Adipose tissue (tissue), 3 donors: ENCODE results near the gene SEC22A. TPM values are rescaled to one million over a fixed set of nuclear protein-coding genes. Genes with fewer than 3 reads are reported as not detected.

ENCODE experiments used
- H3K27ac ChIP-seq: one replicate; pipeline ENCODE4 v1.5.1; 2013; ENCODE audit warnings: low read depth, low read length
- WGBS, 3 donors: extraction: QIAGEN DNeasy Blood & Tissue Kit; methylation state at CpG; one replicate each; pipeline ENCODE4 v1.1.7; 2013; 5-methylcytosine and 5-hydroxymethylcytosine counted together
- polyA plus RNA-seq, 3 donors: library from polyadenylated mRNA; stranded (reverse); fragments of 200-250 nt; gene quantifications; one replicate each; pipeline ENCODE4 v1.2.3, GENCODE V29; 2013
- donor health status: healthy with polysubstance abuse.
- donor health status: Bipolar disorder and iron deficiency.
- donor health status: healthy.

SEC22A gene
- polyA plus RNA-seq, 3 donors: 5.5 to 8.7 (median 6.1) TPM

DNA sequence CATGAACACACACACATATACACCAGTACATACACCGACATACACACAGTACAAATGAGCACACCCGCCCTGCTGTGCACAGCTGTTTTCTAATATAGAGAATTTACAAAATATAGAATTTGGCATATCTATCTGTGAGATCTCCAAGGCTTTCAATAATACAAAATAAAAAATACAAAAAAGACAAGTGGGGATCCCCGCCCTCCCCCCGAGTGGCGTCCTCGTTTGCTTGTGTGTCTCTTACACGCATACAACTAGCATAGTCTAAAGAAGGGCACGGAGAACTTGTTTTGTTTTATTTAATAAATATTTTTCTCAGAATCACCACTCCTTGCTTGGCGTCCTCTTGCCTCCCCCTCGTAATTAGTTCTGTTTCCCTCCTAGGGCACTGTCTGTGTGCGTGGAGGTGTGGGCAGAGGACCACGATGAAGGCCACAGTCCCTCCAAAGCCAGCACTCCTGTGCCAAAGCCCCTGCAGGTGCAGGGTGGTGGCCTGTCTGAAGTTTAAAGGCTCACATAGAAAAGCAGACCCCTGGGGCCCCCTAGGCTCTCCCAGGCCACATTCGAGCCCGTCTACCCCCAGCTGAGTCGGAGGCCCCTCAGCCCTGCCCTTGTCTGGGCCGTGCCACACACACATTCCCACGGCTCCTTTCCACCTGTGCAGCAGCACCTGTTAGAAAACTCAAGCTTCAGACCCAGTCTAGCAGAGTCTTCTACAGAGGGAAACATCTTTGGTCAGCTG is 82.1 kb downstream of the SEC22A start:
- H3K27ac ChIP-seq: no peak overlapping the region
- 77 to 90% (median 89%) methylated on average over 17 of the region's 17 CpGs for WGBS, 3 donors

DNA sequence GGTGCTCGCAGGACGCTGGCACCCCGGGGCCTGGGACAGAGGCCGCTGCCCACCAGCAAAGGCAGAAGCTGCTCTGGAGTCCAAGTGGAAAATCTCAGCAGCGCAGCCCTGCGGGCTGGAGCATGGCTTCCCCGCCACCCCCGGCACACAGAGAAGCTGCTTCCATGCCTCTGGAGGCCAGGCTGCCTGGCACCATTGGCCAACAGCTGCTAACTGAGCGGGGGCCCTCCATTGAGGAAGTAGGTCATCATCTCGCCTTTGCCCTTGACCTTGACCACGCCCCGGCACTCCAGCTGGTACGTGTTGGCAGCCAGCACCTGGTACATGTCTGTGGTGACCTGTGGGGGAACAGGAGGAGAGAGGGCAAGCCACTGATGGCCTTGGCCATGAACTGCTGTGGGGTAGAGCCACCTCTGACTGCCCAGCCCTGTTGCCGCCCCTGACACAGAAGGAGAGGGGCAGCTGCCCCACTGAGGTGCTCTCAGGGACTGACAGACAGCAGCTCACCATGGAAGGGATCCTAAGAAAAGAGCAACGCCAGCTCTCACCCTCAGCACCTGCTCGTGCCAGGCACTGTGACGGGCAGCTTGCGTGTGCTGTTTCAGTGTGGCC is 82.8 kb downstream of the SEC22A start:
- no peak overlapping the region for H3K27ac ChIP-seq
- WGBS, 3 donors: 76 to 89% (median 83%) methylated on average over 18 of the region's 18 CpGs

DNA sequence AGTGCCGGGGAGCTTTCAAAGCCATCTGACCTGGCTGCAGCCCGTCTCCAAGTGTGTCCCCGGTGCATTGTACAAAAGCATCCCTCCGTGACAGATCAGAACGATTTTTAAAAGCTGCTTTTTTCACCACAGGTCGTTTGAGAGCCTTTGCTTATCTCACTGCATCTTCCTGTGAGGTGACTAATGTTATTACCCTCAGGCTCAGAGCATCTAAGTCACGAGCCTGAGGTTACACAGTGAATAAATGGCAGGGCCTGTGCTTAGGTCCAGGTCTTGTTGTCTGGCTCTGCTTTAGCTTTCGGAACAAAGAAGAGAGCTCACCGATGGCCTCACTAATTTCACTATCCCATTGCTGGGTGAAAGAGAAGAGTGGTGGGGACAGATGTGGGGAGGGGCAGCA is 83.3 kb downstream of the SEC22A start:
- no peak overlapping the region for H3K27ac ChIP-seq
- WGBS, 3 donors: 76 to 77% (median 76%) methylated on average over 9 of the region's 9 CpGs

- WGBS, 3 donors: 87 to 91% (median 89%) methylated on average over 4 of the region's 4 CpGs
- no peak overlapping the region for H3K27ac ChIP-seq
Observed at GRCh38 chr3:123285479-123285878, 83.7 kb downstream of the SEC22A start.

- H3K27ac ChIP-seq: no peak overlapping the region
- WGBS, 3 donors: 62 to 83% (median 80%) methylated on average over 4 of the region's 4 CpGs
Observed at GRCh38 chr3:123285931-123286307, 84.2 kb downstream of the SEC22A start.

- WGBS, 3 donors: 78 to 83% (median 80%) methylated on average over 16 of the region's 16 CpGs
- no peak overlapping the region for H3K27ac ChIP-seq
Observed at GRCh38 chr3:123286308-123287023, 84.7 kb downstream of the SEC22A start.

DNA sequence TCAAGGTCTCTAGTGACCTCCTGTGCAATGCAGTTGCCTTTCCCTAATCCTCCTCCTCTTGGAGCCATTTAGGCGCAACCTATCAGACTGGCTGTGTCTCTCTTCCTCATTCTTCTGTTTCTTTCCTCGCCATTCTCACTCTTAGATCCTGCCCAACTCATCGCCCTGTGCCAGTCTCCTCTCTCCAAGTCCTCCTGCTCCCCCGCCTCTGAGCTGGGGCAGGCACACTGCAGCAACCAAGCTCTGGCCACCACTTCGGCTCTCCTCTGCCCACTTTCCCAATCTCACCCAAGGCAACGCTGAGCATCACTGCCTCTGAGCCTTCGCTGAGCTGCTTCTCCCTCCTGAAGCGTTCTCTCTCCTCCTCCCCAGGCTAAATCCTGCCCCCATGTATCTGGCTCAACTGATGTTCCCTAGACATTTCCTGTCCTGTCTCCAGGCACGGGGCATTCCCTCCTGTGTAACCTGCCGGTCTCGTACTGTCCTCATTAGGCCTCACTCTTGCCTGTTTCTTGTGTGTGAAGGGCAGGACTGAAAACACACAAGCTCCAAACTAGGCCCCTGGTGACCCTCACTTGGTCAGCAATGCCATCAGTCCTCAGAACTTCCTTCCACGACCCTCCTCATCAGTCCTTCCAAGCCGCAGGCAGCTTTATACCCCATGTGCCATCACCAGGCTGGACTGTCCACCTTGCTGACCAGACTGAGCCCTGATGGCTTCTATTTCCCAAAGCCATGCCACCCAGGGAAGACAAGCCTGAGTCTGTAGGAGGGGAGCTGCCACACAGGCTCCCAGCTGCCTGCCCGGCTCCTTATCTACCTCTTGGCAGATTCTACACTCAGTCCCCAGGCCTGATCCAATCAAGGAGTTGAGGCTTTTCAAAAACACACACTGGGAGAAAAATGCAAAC is 85.6 kb downstream of the SEC22A start:
- H3K27ac ChIP-seq: no peak overlapping the region
- 90 to 91% (median 90%) methylated on average over 14 of the region's 14 CpGs for WGBS, 3 donors

DNA sequence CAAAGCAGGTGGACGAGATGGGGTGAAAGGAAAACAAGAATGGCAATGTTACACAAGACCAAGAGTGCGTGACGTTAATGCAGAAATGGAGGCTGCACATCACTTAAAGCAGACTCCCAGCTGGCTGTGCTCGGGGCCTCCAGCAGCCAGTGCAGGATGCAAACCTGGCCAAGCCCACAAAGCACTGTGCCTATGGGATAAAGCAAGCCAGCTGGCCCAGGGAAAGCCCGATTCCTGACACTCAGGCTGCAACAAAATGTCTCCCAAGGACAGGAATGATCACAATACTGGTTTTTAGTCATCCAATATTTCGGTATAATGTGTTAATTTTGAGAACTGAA is 86.2 kb downstream of the SEC22A start:
- no peak overlapping the region for H3K27ac ChIP-seq
- 80 to 84% (median 82%) methylated on average over 6 of the region's 6 CpGs for WGBS, 3 donors

DNA sequence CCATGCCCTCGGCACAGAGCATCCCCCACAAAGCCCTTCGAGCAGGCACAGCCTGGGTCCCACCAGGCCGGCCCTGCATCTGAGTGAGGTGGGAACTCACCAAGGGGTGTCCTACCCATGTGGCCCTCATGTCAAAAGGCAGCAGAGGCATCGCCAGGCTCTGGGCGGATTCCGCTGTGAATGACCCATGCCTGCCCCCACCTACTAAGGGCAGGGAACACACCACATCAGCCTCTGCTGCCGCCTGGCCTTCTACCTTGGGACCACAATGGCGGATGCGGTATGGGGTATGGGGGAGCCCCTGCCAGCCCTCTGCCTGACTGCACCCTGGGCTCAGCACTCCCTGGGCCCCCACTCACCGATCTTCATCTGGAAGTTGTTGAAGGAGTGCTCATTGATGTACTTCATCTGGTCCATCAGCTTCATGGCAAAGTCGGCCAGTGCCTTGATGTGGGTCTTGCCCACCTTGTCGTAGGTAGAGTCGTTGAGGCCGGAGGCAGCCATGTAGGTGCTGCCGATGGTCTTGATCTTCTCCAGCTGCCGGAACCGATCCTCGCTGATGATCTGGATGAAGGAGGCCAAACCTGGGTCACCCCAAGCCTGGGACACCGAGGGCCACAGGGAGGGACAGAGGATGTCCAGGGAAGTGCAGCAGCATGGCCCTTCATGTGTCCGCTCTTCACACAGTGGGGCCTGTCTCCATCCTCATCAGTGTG is 87.8 kb downstream of the SEC22A start:
- WGBS, 3 donors: 94 to 96% (median 95%) methylated on average over 20 of the region's 20 CpGs
- H3K27ac ChIP-seq: no peak overlapping the region

- H3K27ac ChIP-seq: no peak overlapping the region
- 85 to 92% (median 85%) methylated on average over 13 of the region's 13 CpGs for WGBS, 3 donors
Observed at GRCh38 chr3:123290107-123290930, 88.6 kb downstream of the SEC22A start.

GRCh38 chr3:123290962-123291361 is 89.2 kb downstream of the SEC22A start:
- WGBS, 3 donors: 90 to 92% (median 90%) methylated on average over 23 of the region's 23 CpGs
- H3K27ac ChIP-seq: no peak overlapping the region

DNA sequence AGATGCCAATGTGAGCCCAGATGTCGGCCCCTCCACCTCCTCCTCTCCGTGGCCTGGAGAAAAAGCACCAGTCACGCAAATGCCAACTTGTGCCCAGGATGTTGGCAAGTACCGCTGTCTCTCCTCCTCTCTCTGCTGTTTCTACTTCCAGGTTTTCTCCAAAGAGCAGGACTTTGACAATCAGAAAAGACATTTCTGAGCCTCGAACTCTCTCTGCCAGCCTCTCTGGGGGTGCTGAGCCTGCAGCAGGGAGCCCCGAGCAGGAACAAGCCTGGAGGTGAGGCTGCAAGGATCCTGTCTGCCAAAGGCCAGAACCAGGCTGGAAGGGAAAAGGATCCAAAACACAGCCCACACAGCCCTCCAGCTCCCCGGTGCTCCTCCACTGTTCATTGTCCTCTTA is 89.7 kb downstream of the SEC22A start:
- no peak overlapping the region for H3K27ac ChIP-seq
- WGBS, 3 donors: 76 to 88% (median 78%) methylated on average over 7 of the region's 7 CpGs

DNA sequence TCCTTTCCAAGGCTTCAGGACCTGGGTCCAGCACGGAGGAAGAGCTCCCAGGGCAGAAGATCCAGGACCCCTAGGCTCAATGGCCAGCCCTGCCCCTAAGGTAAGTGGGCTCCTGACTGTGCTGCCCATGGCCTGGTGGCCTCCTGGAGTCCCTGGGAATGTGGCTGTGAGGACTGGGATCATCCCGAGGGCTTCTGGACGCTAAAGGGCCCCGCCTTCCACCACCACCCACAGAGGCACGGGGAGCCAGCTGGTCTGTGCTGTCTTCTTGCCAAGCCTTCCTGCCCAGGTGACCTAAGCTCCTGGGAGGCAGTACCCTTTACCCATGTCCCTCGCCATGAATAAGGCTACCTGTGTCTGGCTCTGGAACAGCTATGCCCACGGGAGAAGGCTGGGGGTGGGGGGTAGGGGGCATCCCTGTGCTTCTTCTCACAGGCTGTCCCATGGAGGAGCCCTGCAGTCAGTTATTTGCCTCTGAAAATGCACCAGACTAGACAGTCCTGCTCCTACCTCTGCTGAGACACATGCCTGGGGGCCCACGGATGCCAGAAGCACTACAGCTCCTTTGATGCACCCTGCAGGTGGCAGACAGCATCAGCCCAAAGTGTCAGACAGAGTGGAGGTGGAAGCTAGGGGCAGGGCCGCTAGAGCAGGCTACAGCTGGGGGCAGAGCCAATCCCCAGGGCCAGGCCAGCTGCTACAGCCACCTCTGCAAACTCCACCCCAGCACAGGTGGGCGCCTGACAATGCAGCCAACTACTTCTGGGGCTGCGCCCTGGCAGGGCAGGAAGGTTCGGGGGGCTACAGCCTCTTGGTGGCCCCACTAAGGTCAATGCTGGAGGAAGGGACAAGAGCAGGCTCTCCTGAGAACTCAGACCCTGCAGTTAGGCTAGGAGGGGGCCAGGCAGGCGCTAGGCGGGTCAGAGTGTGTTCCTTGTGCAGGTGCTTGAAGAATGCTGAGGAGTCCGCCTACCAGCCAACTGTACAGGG is 90.9 kb downstream of the SEC22A start:
- no peak overlapping the region for H3K27ac ChIP-seq
- WGBS, 3 donors: 73 to 79% (median 78%) methylated on average over 15 of the region's 15 CpGs

- WGBS, 3 donors: 88 to 97% (median 96%) methylated on average over 13 of the region's 13 CpGs
- no peak overlapping the region for H3K27ac ChIP-seq
Observed at GRCh38 chr3:123294296-123294938, 92.7 kb downstream of the SEC22A start.

DNA sequence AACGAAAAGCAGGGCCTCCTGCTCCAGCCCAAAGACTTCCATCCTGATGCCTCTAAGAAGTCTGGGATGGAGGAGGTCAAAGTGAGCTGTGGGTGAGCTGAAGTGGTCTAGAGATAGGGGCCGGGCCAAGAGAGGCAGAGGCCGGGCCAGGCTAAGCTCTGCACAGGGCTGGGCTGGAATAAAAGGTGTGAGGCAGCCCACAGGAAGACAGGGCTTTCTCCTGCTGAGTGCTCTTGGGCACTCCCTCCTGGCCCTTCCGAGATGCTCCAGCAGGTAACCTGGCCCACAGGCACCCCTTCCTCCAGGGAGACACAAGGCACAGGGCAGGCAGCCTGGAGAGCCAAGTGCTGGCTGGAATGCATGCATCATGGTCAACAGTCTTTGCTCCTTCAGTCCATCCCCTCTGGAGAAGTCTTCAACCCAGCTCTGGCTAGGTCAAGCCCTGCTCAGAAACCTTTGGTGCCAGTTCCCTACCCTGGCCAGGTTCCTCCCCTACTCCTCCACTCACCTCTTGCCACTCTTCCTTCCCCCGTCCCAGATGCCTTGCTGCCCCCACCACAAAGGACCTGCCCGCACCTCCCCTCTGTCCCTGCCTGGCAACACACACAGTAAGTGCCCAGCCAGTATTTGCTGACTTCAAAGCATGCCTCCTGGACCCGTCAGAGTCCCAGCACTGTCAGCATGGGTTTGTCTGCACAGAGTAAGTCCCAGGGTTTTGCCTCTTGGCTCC is 93.6 kb downstream of the SEC22A start:
- WGBS, 3 donors: 68 to 79% (median 74%) methylated on average over 7 of the region's 7 CpGs
- H3K27ac ChIP-seq: no peak overlapping the region
